GM12891 (cell line): ENCODE measurements around the gene VAX1.

Experiments used
- POLR2A ChIP-seq: IDR thresholded peaks from 2 replicates; pipeline ENCODE4 v1.6.1; 2011; ENCODE audit warnings: low read depth, low read length, control low read depth
- POLR2AphosphoS5 ChIP-seq: IDR thresholded peaks from 2 replicates; pipeline ENCODE4 v1.6.1; 2011; ENCODE audit warnings: low read depth, low read length, control low read depth

- TF ChIP-seq POLR2A: no peak
- TF ChIP-seq POLR2AphosphoS5: no peak
Observed at GRCh38 chr10:117160567-117160966, 22.5 kb upstream of the VAX1 start.
